ENCODE results near the gene LRBA.

LRBA gene

GRCh38 chr4:150238591-150238990 is 776.5 kb downstream of the LRBA start:
- Histone ChIP-seq H3K79me2 (ENCODE audit: insufficient read depth, low read length) (no peaks in the 10 kb centered on the region), H2AFZ (ENCODE audit: low read length) (no peak overlapping the region), H3K4me3 (ENCODE audit: low read depth, low read length, poor library complexity, severe bottlenecking) (no peak overlapping the region), H3K27me3 (ENCODE audit: insufficient read depth, low read length) (peaks cover 3% of the 10 kb centered on the region), H3F3A (ENCODE audit: insufficient read depth, low read length) (no peaks in the 10 kb centered on the region), H3K4me2 (ENCODE audit: low read length) (no peak overlapping the region), H3K9me3 (ENCODE audit: low read length) (no peaks in the 10 kb centered on the region), H3K9me2 (ENCODE audit: low read depth, low read length) (no peaks in the 10 kb centered on the region), H3K9ac (ENCODE audit: low read length) (no peak overlapping the region), H3K36me3 (ENCODE audit: insufficient read depth, low read length) (no peaks in the 10 kb centered on the region), H3K27ac (ENCODE audit: low read depth, low read length, poor library complexity, severe bottlenecking) (no peak overlapping the region), H4K20me1 (ENCODE audit: insufficient read depth, low read length) (no peaks in the 10 kb centered on the region), H3K4me1 (ENCODE audit: insufficient read depth, low read length, severe bottlenecking) (no peaks in the 10 kb centered on the region)
- TF ChIP-seq EZH2 (IDR thresholded peaks at IDR 0.05; ENCODE audit: borderline replicate concordance, low read length) (no peak), CTCF (IDR thresholded peaks at IDR 0.05; ENCODE audit: low read length) (no peak)

- H3K4me1 ChIP-seq (ENCODE audit: insufficient read depth, low read length, severe bottlenecking) = no peaks in the 10 kb centered on the region
- no peak overlapping the region for H3K9ac ChIP-seq (ENCODE audit: low read length)
- H3K4me3 ChIP-seq (ENCODE audit: low read depth, low read length, poor library complexity, severe bottlenecking) = no peak overlapping the region
- TF ChIP-seq EZH2 (IDR thresholded peaks at IDR 0.05; ENCODE audit: borderline replicate concordance, low read length) = no peak
- TF ChIP-seq CTCF (IDR thresholded peaks at IDR 0.05; ENCODE audit: low read length) = no peak
- no peak overlapping the region for H2AFZ ChIP-seq (ENCODE audit: low read length)
- H3K27ac ChIP-seq (ENCODE audit: low read depth, low read length, poor library complexity, severe bottlenecking) = no peak overlapping the region
- H3K9me2 ChIP-seq (ENCODE audit: low read depth, low read length) = no peaks in the 10 kb centered on the region
- no peaks in the 10 kb centered on the region for H3K9me3 ChIP-seq (ENCODE audit: low read length)
- no peaks in the 10 kb centered on the region for H3K79me2 ChIP-seq (ENCODE audit: insufficient read depth, low read length)
- peaks cover 3% of the 10 kb centered on the region for H3K27me3 ChIP-seq (ENCODE audit: insufficient read depth, low read length)
- no peaks in the 10 kb centered on the region for H3K36me3 ChIP-seq (ENCODE audit: insufficient read depth, low read length)
- H4K20me1 ChIP-seq (ENCODE audit: insufficient read depth, low read length) = no peaks in the 10 kb centered on the region
- no peaks in the 10 kb centered on the region for H3F3A ChIP-seq (ENCODE audit: insufficient read depth, low read length)
- H3K4me2 ChIP-seq (ENCODE audit: low read length) = no peak overlapping the region
Observed at GRCh38 chr4:150237110-150237872, 777.8 kb downstream of the LRBA start.

- H3K4me2 ChIP-seq (ENCODE audit: low read length) = no peak overlapping the region
- no peak overlapping the region for H3K9ac ChIP-seq (ENCODE audit: low read length)
Observed at GRCh38 chr4:150236626-150237025, 778.5 kb downstream of the LRBA start.

More at GRCh38 chr4:150236626-150237025, 778.5 kb downstream of the LRBA start:
- H3K27me3 ChIP-seq (ENCODE audit: insufficient read depth, low read length) = peaks cover 3% of the 10 kb centered on the region
- H4K20me1 ChIP-seq (ENCODE audit: insufficient read depth, low read length) = no peaks in the 10 kb centered on the region
- no peaks in the 10 kb centered on the region for H3K79me2 ChIP-seq (ENCODE audit: insufficient read depth, low read length)
- no peaks in the 10 kb centered on the region for H3K36me3 ChIP-seq (ENCODE audit: insufficient read depth, low read length)
- H3K27ac ChIP-seq (ENCODE audit: low read depth, low read length, poor library complexity, severe bottlenecking) = no peak overlapping the region
- no peak for TF ChIP-seq EZH2 (IDR thresholded peaks at IDR 0.05; ENCODE audit: borderline replicate concordance, low read length)
- no peak for TF ChIP-seq CTCF (IDR thresholded peaks at IDR 0.05; ENCODE audit: low read length)
- no peak overlapping the region for H2AFZ ChIP-seq (ENCODE audit: low read length)
- no peaks in the 10 kb centered on the region for H3F3A ChIP-seq (ENCODE audit: insufficient read depth, low read length)
- H3K9me2 ChIP-seq (ENCODE audit: low read depth, low read length) = no peaks in the 10 kb centered on the region
- no peaks in the 10 kb centered on the region for H3K4me1 ChIP-seq (ENCODE audit: insufficient read depth, low read length, severe bottlenecking)
- H3K9me3 ChIP-seq (ENCODE audit: low read length) = no peaks in the 10 kb centered on the region
- no peak overlapping the region for H3K4me3 ChIP-seq (ENCODE audit: low read depth, low read length, poor library complexity, severe bottlenecking)

All from OCI-LY1 (cell line).